Measurements from ENCODE around the gene BCL3. TPM values are rescaled to one million over a fixed set of nuclear protein-coding genes. Genes with fewer than 3 reads are reported as not detected.

The BCL3 gene
- total RNA-seq, 1 donor from 2014 or later, result 20.1 TPM

DNA sequence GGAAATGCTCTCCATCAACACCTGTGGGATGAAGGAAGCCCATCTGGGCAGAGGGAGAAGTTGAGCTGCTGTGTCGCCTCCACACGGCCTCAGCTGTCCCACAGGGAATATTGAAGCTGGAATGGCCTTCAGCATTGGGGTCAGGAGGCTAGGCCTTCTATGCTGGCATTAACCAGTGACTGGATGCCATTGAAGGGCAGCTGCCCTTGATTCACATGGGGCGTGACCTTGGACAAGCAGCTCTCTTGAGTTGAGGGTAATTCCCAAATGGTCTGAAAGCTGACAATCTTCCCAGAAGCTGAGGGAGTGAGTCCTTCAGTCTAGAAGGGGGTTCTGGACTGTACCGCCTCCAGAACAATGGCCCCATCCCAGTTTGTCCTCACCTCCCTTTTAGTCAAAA lies 6.7 kb downstream of the BCL3 start:
- Mint-ChIP-seq H3K27me3 (ENCODE audit: low read depth) (peaks cover 36% of the 10 kb centered on the region), H3K36me3 (peaks cover 11% of the 10 kb centered on the region), H3K27ac (no peak overlapping the region), H3K9me3 (no peaks in the 10 kb centered on the region), H3K4me3 (no peak overlapping the region), H3K4me1 (peaks cover 43% of the 10 kb centered on the region)
- TF ChIP-seq CTCF (IDR thresholded peaks at IDR 0.05; ENCODE audit: unreplicated experiment), result no peak
- DNase-seq (ENCODE audit: low spot score in 2 of 2, unreplicated experiment in 2 of 2), result no peak

GRCh38 chr19:44756089-44756562 lies 7.6 kb downstream of the BCL3 start:
- peaks cover 36% of the 10 kb centered on the region for H3K27me3 Mint-ChIP-seq (ENCODE audit: low read depth)
- no peak for DNase-seq (ENCODE audit: low spot score in 2 of 2, unreplicated experiment in 2 of 2)
- no peak for TF ChIP-seq CTCF (IDR thresholded peaks at IDR 0.05; ENCODE audit: unreplicated experiment)
- peaks cover 12% of the 10 kb centered on the region for H3K36me3 Mint-ChIP-seq
- peaks cover 39% of the 10 kb centered on the region for H3K4me1 Mint-ChIP-seq
- H3K9me3 Mint-ChIP-seq, result no peaks in the 10 kb centered on the region
- H3K27ac Mint-ChIP-seq, result no peak overlapping the region
- no peak overlapping the region for H3K4me3 Mint-ChIP-seq

DNA sequence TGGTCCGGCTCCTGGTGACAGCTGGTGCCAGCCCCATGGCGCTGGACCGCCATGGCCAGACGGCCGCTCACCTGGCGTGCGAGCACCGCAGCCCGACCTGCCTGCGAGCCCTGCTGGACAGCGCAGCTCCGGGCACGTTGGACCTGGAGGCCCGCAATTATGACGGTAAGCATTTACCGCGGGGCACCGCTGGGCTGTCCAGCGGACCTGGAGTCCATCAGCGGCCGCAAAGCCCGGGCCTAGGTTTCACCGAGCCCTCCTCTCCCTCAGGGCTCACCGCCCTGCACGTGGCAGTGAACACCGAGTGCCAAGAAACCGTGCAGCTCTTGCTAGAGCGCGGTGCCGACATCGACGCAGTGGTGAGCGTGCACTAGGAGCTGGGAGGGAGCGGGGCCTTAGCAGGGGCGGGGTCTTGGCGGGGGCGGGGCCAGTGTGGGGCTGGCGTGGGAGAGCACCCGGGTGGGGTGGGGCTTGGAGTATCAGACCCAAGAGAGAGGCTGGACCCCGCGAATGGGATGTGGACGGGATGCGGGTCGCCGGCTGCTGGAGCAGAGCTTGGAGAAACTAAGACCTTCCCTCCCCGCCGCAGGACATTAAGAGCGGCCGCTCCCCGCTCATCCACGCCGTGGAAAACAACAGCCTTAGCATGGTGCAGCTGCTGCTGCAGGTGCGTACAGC lies 8.7 kb downstream of the BCL3 start:
- Mint-ChIP-seq H3K36me3 (peaks cover 12% of the 10 kb centered on the region), H3K4me1 (peaks cover 39% of the 10 kb centered on the region), H3K9me3 (no peaks in the 10 kb centered on the region), H3K4me3 (peak overlapping the region; percentile 72), H3K27ac (no peak overlapping the region), H3K27me3 (ENCODE audit: low read depth) (peaks cover 36% of the 10 kb centered on the region)
- DNase-seq (ENCODE audit: low spot score in 2 of 2, unreplicated experiment in 2 of 2), result peak in 1 of 2 experiments; percentile 53
- no peak for TF ChIP-seq CTCF (IDR thresholded peaks at IDR 0.05; ENCODE audit: unreplicated experiment)

DNA sequence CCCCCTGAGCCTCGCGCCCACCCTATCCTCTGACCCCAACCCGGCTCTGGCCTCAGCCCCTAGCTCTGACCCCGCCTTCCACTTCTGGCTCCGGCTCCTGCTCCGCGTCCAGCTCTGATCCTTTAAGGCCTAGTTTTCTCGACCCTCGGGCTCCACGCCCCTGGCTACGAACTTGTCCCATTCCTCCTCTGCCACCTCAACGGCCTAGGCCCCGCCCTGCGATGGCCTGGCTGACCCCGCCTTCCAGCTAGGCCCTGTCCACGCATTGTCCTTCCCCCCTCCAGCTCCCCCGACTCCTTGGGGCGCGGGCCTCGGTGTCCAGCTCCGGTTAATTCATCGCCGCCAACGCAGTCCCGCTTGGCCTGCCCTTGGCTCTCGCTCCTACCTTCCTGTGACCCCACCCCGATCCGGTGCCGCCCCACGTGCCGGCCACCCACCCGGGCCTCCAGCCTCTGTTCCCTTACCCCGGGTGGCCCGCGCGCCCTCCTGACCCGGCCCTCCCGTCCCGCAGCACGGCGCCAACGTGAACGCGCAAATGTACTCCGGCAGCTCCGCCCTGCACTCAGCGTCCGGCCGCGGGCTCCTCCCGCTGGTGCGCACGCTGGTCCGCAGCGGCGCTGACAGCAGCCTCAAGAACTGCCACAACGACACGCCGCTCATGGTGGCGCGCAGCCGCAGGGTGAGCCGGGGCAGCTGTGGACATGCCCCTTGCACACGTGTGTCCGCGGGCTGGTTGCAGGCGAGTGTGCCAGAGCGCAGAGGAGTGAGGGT lies 9.4 kb downstream of the BCL3 start:
- H3K27me3 Mint-ChIP-seq (ENCODE audit: low read depth), result peaks cover 36% of the 10 kb centered on the region

GRCh38 chr19:44758596-44758995 lies 10.1 kb downstream of the BCL3 start:
- H3K36me3 Mint-ChIP-seq, result peaks cover 12% of the 10 kb centered on the region
- H3K27me3 Mint-ChIP-seq (ENCODE audit: low read depth), result peaks cover 36% of the 10 kb centered on the region

More for the DNA sequence above, 9.4 kb downstream of the BCL3 start:
- H3K4me3 Mint-ChIP-seq, result peak overlapping the region; percentile 72
- no peak for TF ChIP-seq CTCF (IDR thresholded peaks at IDR 0.05; ENCODE audit: unreplicated experiment)
- H3K27ac Mint-ChIP-seq, result peak overlapping the region; percentile 79
- H3K36me3 Mint-ChIP-seq, result peaks cover 12% of the 10 kb centered on the region
- H3K9me3 Mint-ChIP-seq, result no peaks in the 10 kb centered on the region
- peaks cover 32% of the 10 kb centered on the region for H3K4me1 Mint-ChIP-seq
- peak in 1 of 2 experiments; percentile 64 for DNase-seq (ENCODE audit: low spot score in 2 of 2, unreplicated experiment in 2 of 2)

More at GRCh38 chr19:44758596-44758995, 10.1 kb downstream of the BCL3 start:
- Mint-ChIP-seq H3K27ac (peak overlapping the region; percentile 79), H3K4me3 (peak overlapping the region; percentile 72), H3K9me3 (no peaks in the 10 kb centered on the region), H3K4me1 (peaks cover 27% of the 10 kb centered on the region)
- no peak for DNase-seq (ENCODE audit: low spot score in 2 of 2, unreplicated experiment in 2 of 2)
- TF ChIP-seq CTCF (IDR thresholded peaks at IDR 0.05; ENCODE audit: unreplicated experiment), result no peak
